AG04449 (cell line): Measurements from ENCODE around the gene ABO.

ENCODE experiments used
- CTCF ChIA-PET: fragments of 350-600 bp; formaldehyde crosslinking; extraction: SDS; loops from one replicate; lab custom pipeline; 2021; ENCODE audit warnings: antibody characterized with exemption; lab: Yijun Ruan, JAX
- POLR2A ChIA-PET: fragments of 400-600, 350-600 bp; formaldehyde crosslinking; extraction: SDS; loops from one replicate; lab custom pipeline; 2020; ENCODE audit warnings: antibody characterized with exemption, inconsistent platforms; lab: Yijun Ruan, JAX
- DNase-seq: peaks from one replicate; pipeline ENCODE4 v3.0.0-alpha.2; 2010; ENCODE audit warnings: low read depth, low spot score
- H3K4me3 ChIP-seq: 2 replicates; pipeline ENCODE4 v1.5.1; 2011; ENCODE audit warnings: low read depth, mild to moderate bottlenecking, control low read depth, low read length
- CTCF ChIP-seq: IDR thresholded peaks from one replicate; pipeline ENCODE4 v1.5.1; 2011; ENCODE audit warnings: mild to moderate bottlenecking, moderate library complexity, low read length, control low read depth, inconsistent platforms; ENCODE audit not compliant: insufficient read depth; ENCODE audit errors: missing control alignments

ABO gene

GRCh38 chr9:133258061-133259015 lies 16.7 kb downstream of the ABO start:
- POLR2A ChIA-PET = no interaction called here
- DNase-seq = no peak

GRCh38 chr9:133257465-133257956 lies 17.5 kb downstream of the ABO start:
- TF ChIP-seq CTCF = no peak
- ChIA-PET CTCF (no interaction called here), POLR2A (no interaction called here)
- no peak overlapping the region for H3K4me3 ChIP-seq
- no peak for DNase-seq

More at GRCh38 chr9:133258061-133259015, 16.7 kb downstream of the ABO start:
- H3K4me3 ChIP-seq = no peak overlapping the region
- CTCF ChIA-PET = no interaction called here
- TF ChIP-seq CTCF = no peak

- POLR2A ChIA-PET = no interaction called here
- TF ChIP-seq CTCF = no peak
- H3K4me3 ChIP-seq = no peak overlapping the region
- no peak for DNase-seq
- CTCF ChIA-PET = no interaction called here
Measured at GRCh38 chr9:133256686-133257091, 18.3 kb downstream of the ABO start.

- no peak overlapping the region for H3K4me3 ChIP-seq
- ChIA-PET CTCF (no interaction called here), POLR2A (no interaction called here)
- TF ChIP-seq CTCF = no peak
- DNase-seq = no peak
Measured at GRCh38 chr9:133256136-133256461, 18.9 kb downstream of the ABO start.

- POLR2A ChIA-PET = no interaction called here
- TF ChIP-seq CTCF = no peak
- CTCF ChIA-PET = no interaction called here
- no peak for DNase-seq
- H3K4me3 ChIP-seq = no peak overlapping the region
Measured at GRCh38 chr9:133255371-133256135, 19.4 kb downstream of the ABO start.

GRCh38 chr9:133254471-133254870 lies 20.5 kb downstream of the ABO start:
- DNase-seq = no peak
- ChIA-PET CTCF (no interaction called here), POLR2A (no interaction called here)
- no peak overlapping the region for H3K4me3 ChIP-seq
- TF ChIP-seq CTCF = no peak
